ENCODE data around the gene PLEKHN1.
"Not testable (repeated sequence)": the region's sequence is repeated elsewhere in the genome, so short reads cannot be mapped to it uniquely, and the experiment has no call there.

PLEKHN1 gene

GRCh38 chr1:1012736-1013104, 46.4 kb downstream of the PLEKHN1 start:
- not testable (repeated sequence) for DNase-seq (ENCODE audit: low read depth, low spot score)

- peak; percentile 54 for DNase-seq (ENCODE audit: low read depth, low spot score)
Measured at GRCh38 chr1:1013105-1013921, 47.0 kb downstream of the PLEKHN1 start, which contains the start of gene ISG15. TSS of gene ISG15 (plus strand) at chr1:1013497. CDS start at chr1:1013574, 77 bp downstream.

- DNase-seq (ENCODE audit: low read depth, low spot score), result no peak
Measured at GRCh38 chr1:1013922-1014648, 47.8 kb downstream of the PLEKHN1 start.

- DNase-seq (ENCODE audit: low read depth, low spot score), result no peak
Measured at GRCh38 chr1:1014799-1015681, 48.8 kb downstream of the PLEKHN1 start.

- not testable (repeated sequence) for DNase-seq (ENCODE audit: low read depth, low spot score)
Measured at GRCh38 chr1:1017397-1018320, 51.4 kb downstream of the PLEKHN1 start.

- not testable (repeated sequence) for DNase-seq (ENCODE audit: low read depth, low spot score)
Measured at GRCh38 chr1:1018321-1018685, 52.0 kb downstream of the PLEKHN1 start.

- no peak for DNase-seq (ENCODE audit: low read depth, low spot score)
Measured at GRCh38 chr1:1019122-1019999, 53.1 kb downstream of the PLEKHN1 start.

GRCh38 chr1:1020000-1020404, 53.7 kb downstream of the PLEKHN1 start, which contains the start of gene AGRN:
TSS of gene AGRN (plus strand) at chr1:1020120. CDS start at chr1:1020173, 53 bp downstream.
- no peak for DNase-seq (ENCODE audit: low read depth, low spot score)

GRCh38 chr1:1020415-1021009, 54.2 kb downstream of the PLEKHN1 start:
- no peak for DNase-seq (ENCODE audit: low read depth, low spot score)

- DNase-seq (ENCODE audit: low read depth, low spot score), result no peak
Measured at GRCh38 chr1:1021010-1021919, 55.0 kb downstream of the PLEKHN1 start.

GRCh38 chr1:1021920-1022259, 55.6 kb downstream of the PLEKHN1 start:
- DNase-seq (ENCODE audit: low read depth, low spot score), result no peak

GRCh38 chr1:1022302-1023009, 56.2 kb downstream of the PLEKHN1 start:
- no peak for DNase-seq (ENCODE audit: low read depth, low spot score)

GRCh38 chr1:1023700-1024099, 57.4 kb downstream of the PLEKHN1 start:
- DNase-seq (ENCODE audit: low read depth, low spot score), result no peak

- DNase-seq (ENCODE audit: low read depth, low spot score), result no peak
Measured at GRCh38 chr1:1024149-1024770, 58.0 kb downstream of the PLEKHN1 start.

GRCh38 chr1:1024771-1025699, 58.8 kb downstream of the PLEKHN1 start:
- DNase-seq (ENCODE audit: low read depth, low spot score), result peak; percentile 69

Data from iPS DF 19.7 (cell line).